SK-N-SH treated with all-trans-retinoic acid at 6 μM for 48 hours (cell line): ENCODE measurements around the gene SLC35B2.

ENCODE experiments used
- ATAC-seq: fragments of 200-7000 bp; cut with Tn5 transposase; 3 replicates; pipeline ENCODE4 v1.9.1; 2020; ENCODE audit warnings: mild to moderate bottlenecking, moderate library complexity
- ARNTL ChIP-seq: fragments of 450-650 bp; formaldehyde crosslinking; IDR thresholded peaks from 2 replicates; pipeline ENCODE4 v1.5.0; 2020; ENCODE audit warnings: low read depth, mild to moderate bottlenecking, moderate library complexity, borderline replicate concordance
- CSDC2 ChIP-seq: fragments of 250-450 bp; sonication (Bioruptor Pico); IDR thresholded peaks from 2 replicates; pipeline ENCODE4 v1.5.0; 2020; ENCODE audit warnings: mild to moderate bottlenecking, moderate library complexity
- CSRNP3 ChIP-seq: fragments of 250-450 bp; sonication (Bioruptor Pico); IDR thresholded peaks from 2 replicates; pipeline ENCODE4 v1.5.1; 2021; ENCODE audit warnings: mild to moderate bottlenecking, moderate library complexity
- ESRRG ChIP-seq: fragments of 250-450 bp; sonication (Bioruptor Pico); IDR thresholded peaks from 2 replicates; pipeline ENCODE4 v1.6.1; 2021; ENCODE audit warnings: mild to moderate bottlenecking
- GLIS3 ChIP-seq: fragments of 250-450 bp; sonication (Bioruptor Pico); IDR thresholded peaks from 2 replicates; pipeline ENCODE4 v1.5.0; 2020; ENCODE audit warnings: mild to moderate bottlenecking, moderate library complexity
- ISL1 ChIP-seq: fragments of 250-450 bp; sonication (Bioruptor Pico); IDR thresholded peaks from 2 replicates; pipeline ENCODE4 v2.1.2; 2022; ENCODE audit warnings: mild to moderate bottlenecking, moderate library complexity
- OSR1 ChIP-seq: fragments of 250-450 bp; sonication (Bioruptor Pico); IDR thresholded peaks from 2 replicates; pipeline ENCODE4 v1.8.0; 2022; ENCODE audit warnings: moderate library complexity, mild to moderate bottlenecking, inconsistent platforms
- POU6F1 ChIP-seq: fragments of 250-450 bp; sonication (Bioruptor Pico); IDR thresholded peaks from 2 replicates; pipeline ENCODE4 v1.8.0; 2021; ENCODE audit warnings: low read depth, mild to moderate bottlenecking, moderate library complexity, borderline replicate concordance
- PPARA ChIP-seq: fragments of 250-450 bp; sonication (Bioruptor Pico); IDR thresholded peaks from 2 replicates; pipeline ENCODE4 v1.5.0; 2020; ENCODE audit warnings: mild to moderate bottlenecking, borderline replicate concordance
- RARB ChIP-seq: fragments of 250-450 bp; sonication (Bioruptor Pico); IDR thresholded peaks from 2 replicates; pipeline ENCODE4 v1.8.0; 2021; ENCODE audit warnings: mild to moderate bottlenecking, moderate library complexity
- SNAI2 ChIP-seq: fragments of 250-450 bp; sonication (Bioruptor Pico); IDR thresholded peaks from 2 replicates; pipeline ENCODE4 v1.5.0; 2020; ENCODE audit warnings: mild to moderate bottlenecking, moderate library complexity
- TCF4 ChIP-seq: fragments of 250-450 bp; sonication (Bioruptor Pico); IDR thresholded peaks from 2 replicates; pipeline ENCODE4 v1.8.0; 2021; ENCODE audit warnings: mild to moderate bottlenecking, moderate library complexity, borderline replicate concordance
- TOX ChIP-seq: fragments of 250-450 bp; sonication (Bioruptor Pico); IDR thresholded peaks from 2 replicates; pipeline ENCODE4 v1.8.0; 2021; ENCODE audit warnings: mild to moderate bottlenecking, moderate library complexity, borderline replicate concordance
- ZC3H10 ChIP-seq: fragments of 250-450 bp; sonication (Bioruptor Pico); IDR thresholded peaks from 2 replicates; pipeline ENCODE4 v1.5.1; 2021; ENCODE audit warnings: mild to moderate bottlenecking, moderate library complexity
- ZFP3 ChIP-seq: fragments of 250-450 bp; sonication (Bioruptor Pico); IDR thresholded peaks from 2 replicates; pipeline ENCODE4 v1.5.0; 2020; ENCODE audit warnings: mild to moderate bottlenecking, moderate library complexity
- ZFP30 ChIP-seq: fragments of 450-650 bp; formaldehyde crosslinking; IDR thresholded peaks from 2 replicates; pipeline ENCODE4 v1.5.0; 2022; ENCODE audit warnings: mild to moderate bottlenecking, moderate library complexity
- ZNF70 ChIP-seq: fragments of 450-650 bp; formaldehyde crosslinking; IDR thresholded peaks from 2 replicates; pipeline ENCODE4 v1.5.0; 2020; ENCODE audit warnings: mild to moderate bottlenecking, moderate library complexity
- TF ChIP-seq, protein P1 (sequence below): fragments of 250-450 bp; sonication (Bioruptor Pico); IDR thresholded peaks from 2 replicates; pipeline ENCODE4 v1.8.0; 2020; ENCODE audit warnings: mild to moderate bottlenecking, moderate library complexity, borderline replicate concordance
- TF ChIP-seq, protein P2 (sequence below): fragments of 250-450 bp; sonication (Bioruptor Pico); IDR thresholded peaks from 2 replicates; pipeline ENCODE4 v1.5.1; 2020; ENCODE audit warnings: low read depth, mild to moderate bottlenecking, moderate library complexity

The SLC35B2 gene, protein sequence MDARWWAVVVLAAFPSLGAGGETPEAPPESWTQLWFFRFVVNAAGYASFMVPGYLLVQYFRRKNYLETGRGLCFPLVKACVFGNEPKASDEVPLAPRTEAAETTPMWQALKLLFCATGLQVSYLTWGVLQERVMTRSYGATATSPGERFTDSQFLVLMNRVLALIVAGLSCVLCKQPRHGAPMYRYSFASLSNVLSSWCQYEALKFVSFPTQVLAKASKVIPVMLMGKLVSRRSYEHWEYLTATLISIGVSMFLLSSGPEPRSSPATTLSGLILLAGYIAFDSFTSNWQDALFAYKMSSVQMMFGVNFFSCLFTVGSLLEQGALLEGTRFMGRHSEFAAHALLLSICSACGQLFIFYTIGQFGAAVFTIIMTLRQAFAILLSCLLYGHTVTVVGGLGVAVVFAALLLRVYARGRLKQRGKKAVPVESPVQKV

GRCh38 chr6:44257025-44257752 lies at the start of gene SLC35B2:
TSS of gene SLC35B2 (minus strand) at chr6:44257528. CDS start at chr6:44257410, 118 bp downstream.
- TF ChIP-seq CSDC2 (CRISPR knock-in tag) = 0 out of 2 replicates have a peak, but pooled peaks have one; percentile 23
- TF ChIP-seq, protein P1, sequence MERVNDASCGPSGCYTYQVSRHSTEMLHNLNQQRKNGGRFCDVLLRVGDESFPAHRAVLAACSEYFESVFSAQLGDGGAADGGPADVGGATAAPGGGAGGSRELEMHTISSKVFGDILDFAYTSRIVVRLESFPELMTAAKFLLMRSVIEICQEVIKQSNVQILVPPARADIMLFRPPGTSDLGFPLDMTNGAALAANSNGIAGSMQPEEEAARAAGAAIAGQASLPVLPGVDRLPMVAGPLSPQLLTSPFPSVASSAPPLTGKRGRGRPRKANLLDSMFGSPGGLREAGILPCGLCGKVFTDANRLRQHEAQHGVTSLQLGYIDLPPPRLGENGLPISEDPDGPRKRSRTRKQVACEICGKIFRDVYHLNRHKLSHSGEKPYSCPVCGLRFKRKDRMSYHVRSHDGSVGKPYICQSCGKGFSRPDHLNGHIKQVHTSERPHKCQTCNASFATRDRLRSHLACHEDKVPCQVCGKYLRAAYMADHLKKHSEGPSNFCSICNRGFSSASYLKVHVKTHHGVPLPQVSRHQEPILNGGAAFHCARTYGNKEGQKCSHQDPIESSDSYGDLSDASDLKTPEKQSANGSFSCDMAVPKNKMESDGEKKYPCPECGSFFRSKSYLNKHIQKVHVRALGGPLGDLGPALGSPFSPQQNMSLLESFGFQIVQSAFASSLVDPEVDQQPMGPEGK (CRISPR knock-in tag) = peak; percentile 95
- TF ChIP-seq ZFP3 (CRISPR knock-in tag) = 0 out of 2 replicates have a peak, but pooled peaks have one; percentile 19
- no peak for TF ChIP-seq ISL1 (CRISPR knock-in tag)
- TF ChIP-seq ESRRG (CRISPR knock-in tag) = no peak
- peak; percentile 88 for TF ChIP-seq ARNTL (CRISPR knock-in tag)
- TF ChIP-seq, all 23 proteins: peak for 4
- peak; percentile 55 for ATAC-seq

DNA sequence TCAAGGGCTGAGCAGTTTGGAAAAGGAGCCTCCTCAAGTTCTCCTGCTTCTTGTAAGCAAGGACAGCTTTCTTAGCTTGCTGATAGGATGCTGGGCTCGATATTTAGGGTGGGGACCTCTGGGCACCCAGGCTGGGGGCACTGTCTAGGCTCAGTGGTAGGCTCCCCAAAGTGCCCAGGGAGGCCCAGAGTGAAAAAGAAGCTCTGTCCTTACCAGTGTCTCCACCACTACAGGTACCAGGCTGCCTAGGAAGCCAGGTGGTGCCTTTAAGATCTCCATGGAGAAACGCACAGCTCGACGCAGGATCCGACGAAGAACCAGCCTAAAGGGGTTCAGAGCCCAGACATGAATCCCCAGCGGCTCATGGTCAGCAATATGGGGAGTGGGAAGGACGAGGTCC lies 49.4 kb upstream of the SLC35B2 start:
- no peak for ATAC-seq
- TF ChIP-seq CSDC2 (CRISPR knock-in tag) (no peak), ISL1 (CRISPR knock-in tag) (no peak), RARB (no peak), GLIS3 (CRISPR knock-in tag) (no peak)
- TF ChIP-seq, protein P1 (CRISPR knock-in tag) = no peak
- TF ChIP-seq, protein P2, sequence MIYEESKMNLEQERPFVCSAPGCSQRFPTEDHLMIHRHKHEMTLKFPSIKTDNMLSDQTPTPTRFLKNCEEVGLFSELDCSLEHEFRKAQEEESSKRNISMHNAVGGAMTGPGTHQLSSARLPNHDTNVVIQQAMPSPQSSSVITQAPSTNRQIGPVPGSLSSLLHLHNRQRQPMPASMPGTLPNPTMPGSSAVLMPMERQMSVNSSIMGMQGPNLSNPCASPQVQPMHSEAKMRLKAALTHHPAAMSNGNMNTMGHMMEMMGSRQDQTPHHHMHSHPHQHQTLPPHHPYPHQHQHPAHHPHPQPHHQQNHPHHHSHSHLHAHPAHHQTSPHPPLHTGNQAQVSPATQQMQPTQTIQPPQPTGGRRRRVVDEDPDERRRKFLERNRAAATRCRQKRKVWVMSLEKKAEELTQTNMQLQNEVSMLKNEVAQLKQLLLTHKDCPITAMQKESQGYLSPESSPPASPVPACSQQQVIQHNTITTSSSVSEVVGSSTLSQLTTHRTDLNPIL = no peak

GRCh38 chr6:44305200-44305725 lies 47.9 kb upstream of the SLC35B2 start:
- ATAC-seq = no peak
- no peak for TF ChIP-seq CSDC2 (CRISPR knock-in tag)
- no peak for TF ChIP-seq CSRNP3
- TF ChIP-seq RARB = no peak
- TF ChIP-seq OSR1 = no peak
- no peak for TF ChIP-seq ZNF70 (CRISPR knock-in tag)
- TF ChIP-seq, protein P2 = no peak
- TF ChIP-seq TCF4 (CRISPR knock-in tag) = no peak
- TF ChIP-seq ZFP3 (CRISPR knock-in tag) = no peak
- TF ChIP-seq ESRRG (CRISPR knock-in tag) = no peak
- TF ChIP-seq GLIS3 (CRISPR knock-in tag) = no peak
- TF ChIP-seq SNAI2 (CRISPR knock-in tag) = no peak
- TF ChIP-seq PPARA (CRISPR knock-in tag) = no peak
- TF ChIP-seq ISL1 (CRISPR knock-in tag) = no peak
- no peak for TF ChIP-seq TOX (CRISPR knock-in tag)
- no peak for TF ChIP-seq ZC3H10 (CRISPR knock-in tag)
- no peak for TF ChIP-seq POU6F1
- TF ChIP-seq, protein P1 (CRISPR knock-in tag) = no peak
- no peak for TF ChIP-seq ZFP30 (CRISPR knock-in tag)
